H7 (cell line): ENCODE results near the gene MIB1. TPM values are rescaled to one million over a fixed set of nuclear protein-coding genes. Genes with fewer than 3 reads are reported as not detected.
"Not testable (repeated sequence)": the region's sequence is repeated elsewhere in the genome, so short reads cannot be mapped to it uniquely, and the experiment has no call there.

Experiments
- DNase-seq: peaks from one replicate; pipeline ENCODE4 v3.0.0; 2012
- H3K27me3 ChIP-seq: 2 replicates; pipeline ENCODE4 v1.6.0; 2011; ENCODE audit warnings: mild to moderate bottlenecking, low read length; ENCODE audit not compliant: control insufficient read depth, insufficient read depth
- H3K36me3 ChIP-seq: replicated peaks from 2 replicates; pipeline ENCODE4 v1.5.1; 2011; ENCODE audit warnings: low read length; ENCODE audit not compliant: control insufficient read depth, insufficient read depth
- H3K4me3 ChIP-seq: 2 replicates; pipeline ENCODE4 v1.5.1; 2011; ENCODE audit warnings: low read depth, mild to moderate bottlenecking, control low read depth, low read length, moderate library complexity; ENCODE audit not compliant: insufficient read depth
- total RNA-seq: library from RNA; depleted of rRNA; stranded (reverse); fragments of >200 nt; shearing (Covaris generic); gene quantifications from 2 replicates; pipeline ENCODE4 v1.2.3, GENCODE V29; 2014

Gene MIB1
- total RNA-seq, 1 experiment from 2014 or later, result 46.1 TPM

DNA sequence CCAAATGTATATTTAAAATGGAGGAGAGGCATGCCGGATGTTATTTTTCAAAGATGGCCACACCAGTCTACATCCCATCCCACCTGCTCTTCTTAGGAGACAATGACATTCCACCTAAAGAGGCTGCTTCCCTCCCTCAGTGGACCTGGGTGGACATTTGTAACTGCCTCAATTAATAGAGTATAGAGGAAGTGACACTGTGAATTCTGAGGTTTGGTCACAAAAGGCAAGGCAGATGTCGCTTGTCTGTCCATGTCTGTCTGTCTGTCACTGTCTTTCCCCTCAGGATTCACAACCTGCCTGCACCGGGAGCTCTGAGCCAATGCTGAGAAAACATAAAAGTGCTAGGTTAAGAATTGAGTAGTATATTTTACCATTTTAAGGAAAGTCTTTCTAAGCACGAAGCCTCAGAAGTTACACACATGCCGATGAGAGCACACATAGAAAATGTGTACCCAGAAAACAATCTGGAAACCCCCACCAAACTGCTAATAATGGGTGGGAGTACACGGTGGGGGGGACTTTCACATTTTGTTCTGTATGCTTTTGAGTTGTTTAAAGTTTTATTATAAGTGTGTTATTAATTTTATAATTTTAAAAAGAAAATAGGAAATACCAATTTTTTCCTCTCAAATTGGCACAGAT lies 21.0 kb downstream of the MIB1 start:
- DNase-seq, result peak; percentile 8
- Histone ChIP-seq H3K36me3 (peaks cover 2% of the 10 kb centered on the region), H3K4me3 (no peak overlapping the region), H3K27me3 (no peaks in the 10 kb centered on the region)

- no peak for DNase-seq
- peaks cover 2% of the 10 kb centered on the region for H3K36me3 ChIP-seq
- no peaks in the 10 kb centered on the region for H3K27me3 ChIP-seq
- H3K4me3 ChIP-seq, result no peak overlapping the region
These were observed 21.7 kb downstream of the MIB1 start for GRCh38 chr18:21762181-21762772.

- peak; percentile 9 for DNase-seq
- Histone ChIP-seq H3K4me3 (no peak overlapping the region), H3K27me3 (no peaks in the 10 kb centered on the region), H3K36me3 (peaks cover 3% of the 10 kb centered on the region)
These were observed 23.5 kb downstream of the MIB1 start for GRCh38 chr18:21763846-21764646.

GRCh38 chr18:21769206-21769605 lies 28.6 kb downstream of the MIB1 start:
- no peak for DNase-seq
- Histone ChIP-seq H3K4me3 (no peak overlapping the region), H3K36me3 (peaks cover 8% of the 10 kb centered on the region), H3K27me3 (no peaks in the 10 kb centered on the region)

DNA sequence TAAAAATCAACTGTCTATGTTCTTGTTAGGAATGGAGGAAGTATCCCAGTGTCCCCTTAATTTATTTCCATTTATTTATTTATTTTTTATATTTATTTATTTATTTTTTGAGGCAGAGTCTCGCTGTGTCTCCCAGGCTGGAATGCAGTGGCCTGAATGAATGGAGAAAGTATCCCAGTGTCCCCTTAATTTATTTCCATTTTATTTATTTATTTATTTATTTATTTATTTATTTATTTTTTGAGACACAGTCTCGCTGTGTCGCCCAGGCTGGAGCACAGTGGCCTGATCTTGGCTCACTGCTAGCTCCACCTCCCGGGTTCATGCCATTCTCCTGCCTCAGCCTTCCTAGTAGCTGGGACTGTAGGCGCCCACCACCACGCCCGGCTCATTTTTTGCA lies 34.1 kb downstream of the MIB1 start:
- DNase-seq, result no peak
- Histone ChIP-seq H3K27me3 (no peaks in the 10 kb centered on the region), H3K36me3 (peaks cover 6% of the 10 kb centered on the region)

GRCh38 chr18:21777814-21778213 lies 37.2 kb downstream of the MIB1 start:
- Histone ChIP-seq H3K36me3 (peaks cover 6% of the 10 kb centered on the region), H3K27me3 (no peaks in the 10 kb centered on the region)
- no peak for DNase-seq

More for the DNA sequence above, 34.1 kb downstream of the MIB1 start:
- no peak overlapping the region for H3K4me3 ChIP-seq

GRCh38 chr18:21786526-21786925 lies 45.9 kb downstream of the MIB1 start:
- no peak for DNase-seq
- no peak overlapping the region for H3K4me3 ChIP-seq
- peaks cover 6% of the 10 kb centered on the region for H3K36me3 ChIP-seq
- H3K27me3 ChIP-seq, result no peaks in the 10 kb centered on the region

More at GRCh38 chr18:21777814-21778213, 37.2 kb downstream of the MIB1 start:
- H3K4me3 ChIP-seq, result no peak overlapping the region

DNA sequence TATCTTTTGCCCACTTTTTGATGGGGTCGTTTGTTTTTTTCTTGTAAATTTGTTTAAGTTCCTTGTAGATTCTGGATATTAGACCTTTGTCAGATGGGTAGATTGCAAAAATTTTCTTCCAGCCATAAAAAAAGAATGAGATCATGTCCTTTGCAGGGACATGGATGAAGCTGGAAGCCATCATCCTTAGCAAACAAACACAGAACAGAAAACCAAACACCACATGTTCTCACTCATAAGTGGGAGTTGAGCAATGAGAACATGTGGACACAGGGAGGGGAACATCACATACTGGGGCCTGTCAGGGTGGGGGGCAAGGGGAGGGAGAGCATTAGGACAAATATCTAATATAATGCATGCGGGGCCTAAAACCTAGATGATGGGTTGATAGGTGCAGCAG lies 55.5 kb downstream of the MIB1 start:
- not testable (repeated sequence) for H3K27me3 ChIP-seq, H3K36me3 ChIP-seq, DNase-seq, H3K4me3 ChIP-seq

DNA sequence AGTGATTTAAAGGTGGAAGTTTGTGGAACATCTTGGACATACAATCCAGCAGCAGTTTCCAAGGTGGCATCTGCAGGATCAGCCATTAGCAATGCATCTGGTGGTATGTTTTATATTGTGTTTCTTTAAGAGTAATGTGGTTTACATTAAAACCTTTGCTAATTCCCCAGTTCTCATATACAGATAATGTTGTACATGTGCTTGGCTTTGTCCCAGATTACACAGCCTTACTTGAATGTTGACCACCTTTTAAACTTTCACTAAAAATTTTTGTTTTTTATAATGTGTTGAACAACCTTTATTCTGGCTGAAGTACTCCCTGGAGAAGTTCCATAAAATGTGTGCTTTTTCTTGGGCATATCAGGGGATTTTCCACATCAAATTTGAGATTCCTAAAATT lies 57.5 kb downstream of the MIB1 start:
- Histone ChIP-seq H3K27me3 (no peaks in the 10 kb centered on the region), H3K36me3 (no peaks in the 10 kb centered on the region), H3K4me3 (no peak overlapping the region)
- DNase-seq, result no peak

- Histone ChIP-seq H3K36me3 (no peaks in the 10 kb centered on the region; the same call in 1 of the 2 replicates), H3K4me3 (no peak overlapping the region), H3K27me3 (no peaks in the 10 kb centered on the region)
- DNase-seq, result no peak
These were observed 59.1 kb downstream of the MIB1 start for GRCh38 chr18:21799721-21800120.

GRCh38 chr18:21803495-21803894 lies 62.9 kb downstream of the MIB1 start:
- Histone ChIP-seq H3K4me3 (no peak overlapping the region), H3K27me3 (no peaks in the 10 kb centered on the region), H3K36me3 (no peaks in the 10 kb centered on the region; the same call in none of the 2 replicates)
- no peak for DNase-seq

GRCh38 chr18:21805771-21806366 lies 65.3 kb downstream of the MIB1 start:
- H3K4me3 ChIP-seq, result no peak overlapping the region
- no peak for DNase-seq
- peaks cover 6% of the 10 kb centered on the region for H3K36me3 ChIP-seq
- H3K27me3 ChIP-seq, result no peaks in the 10 kb centered on the region

DNA sequence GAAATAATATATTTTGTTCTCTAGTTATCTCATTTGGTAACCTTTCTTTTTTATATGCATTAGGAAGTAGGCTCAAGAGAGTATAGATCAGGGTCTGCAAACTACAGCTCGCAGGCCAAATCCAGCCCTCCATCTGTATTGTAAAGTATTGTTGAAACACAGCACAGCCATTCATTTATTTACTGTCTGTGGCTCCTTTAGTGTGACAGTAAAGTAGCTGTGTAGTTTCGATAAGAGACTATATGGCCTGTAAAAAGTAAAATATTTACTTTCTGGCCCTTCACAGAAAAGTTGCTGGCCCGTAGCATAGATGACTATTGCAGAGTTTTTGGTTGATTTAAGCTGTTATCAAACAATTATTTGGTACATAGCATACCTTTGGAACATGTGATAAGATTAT lies 67.6 kb downstream of the MIB1 start:
- no peak for DNase-seq
- Histone ChIP-seq H3K36me3 (peaks cover 6% of the 10 kb centered on the region), H3K4me3 (no peak overlapping the region), H3K27me3 (no peaks in the 10 kb centered on the region)

DNA sequence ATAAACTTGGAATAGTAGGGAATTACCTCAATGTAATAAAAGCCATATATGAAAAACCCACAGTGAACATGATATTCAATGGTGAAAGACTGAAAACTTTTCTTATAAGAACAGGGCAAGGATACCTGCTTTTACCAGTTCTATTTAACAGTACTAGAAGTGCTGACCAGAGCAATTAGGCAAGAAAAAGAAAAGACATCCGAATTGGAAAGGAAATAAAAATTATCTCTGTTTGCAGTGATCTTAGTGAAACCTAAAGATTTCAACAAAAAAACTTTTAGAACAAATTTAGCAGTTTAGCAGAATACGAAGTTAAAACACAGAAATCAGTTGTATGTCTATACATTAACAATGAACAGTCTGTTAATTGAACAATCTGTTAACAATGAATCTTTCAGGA lies 69.1 kb downstream of the MIB1 start:
- Histone ChIP-seq H3K4me3 (no peak overlapping the region), H3K36me3 (peaks cover 6% of the 10 kb centered on the region), H3K27me3 (no peaks in the 10 kb centered on the region)
- DNase-seq, result no peak

GRCh38 chr18:21815101-21815500 lies 74.5 kb downstream of the MIB1 start:
- DNase-seq, result no peak
- peaks cover 3% of the 10 kb centered on the region for H3K36me3 ChIP-seq
- no peaks in the 10 kb centered on the region for H3K27me3 ChIP-seq
- no peak overlapping the region for H3K4me3 ChIP-seq
